Ascending aorta (tissue), 2 donors: ENCODE data around the gene IFNA2. TPM values are rescaled to one million over a fixed set of nuclear protein-coding genes. Genes with fewer than 3 reads are reported as not detected.

Source experiments
- DNase-seq, 2 donors: peaks; one replicate each; pipeline ENCODE4 v3.0.0-alpha.2; 2019; ENCODE audit warnings: low spot score in 2 of 2
- H3K27ac ChIP-seq, 2 donors: fragments of 200-600 bp; sonication (generic); one replicate each; pipeline ENCODE4 v1.5.1; 2016 to 2017; ENCODE audit warnings: mild to moderate bottlenecking in 1 of 2
- H3K27me3 ChIP-seq: fragments of 200-600 bp; sonication (generic); one replicate; pipeline ENCODE4 v1.5.1; 2017
- H3K36me3 ChIP-seq, 2 donors: fragments of 200-600 bp; sonication (generic); one replicate each; pipeline ENCODE4 v1.5.1; 2016
- H3K4me1 ChIP-seq, 2 donors: fragments of 200-600 bp; sonication (generic); one replicate each; pipeline ENCODE4 v1.5.1; 2016 to 2017; ENCODE audit warnings: mild to moderate bottlenecking in 1 of 2
- H3K4me3 ChIP-seq, 2 donors: fragments of 200-600 bp; sonication (generic); one replicate each; pipeline ENCODE4 v1.5.1; 2016 to 2017; ENCODE audit warnings: mild to moderate bottlenecking in 1 of 2
- H3K9me3 ChIP-seq, 2 donors: fragments of 200-600 bp; sonication (generic); one replicate each; pipeline ENCODE4 v1.5.1; 2016
- intact Hi-C: fragments of 100-400 bp; cut with DNase I; formaldehyde crosslinking; loops from one replicate; pipeline ENCODE4 v1.15.1; 2023
- total RNA-seq: library from RNA; depleted of rRNA; stranded (reverse); fragments of >200 nt; gene quantifications from one replicate; pipeline ENCODE4 v1.1.0, GENCODE V29; 2016
- TF ChIP-seq, protein P1 (sequence below), 3 experiments: fragments of 200-600 bp in 2 of 3; fragments of 450-650 bp in 1 of 3; sonication (generic) in 2 of 3; IDR thresholded peaks; one replicate each; pipeline ENCODE4 v1.5.1; 2016 to 2019; ENCODE audit warnings: antibody characterized with exemption in 3 of 3, mild to moderate bottlenecking in 1 of 3, moderate library complexity in 1 of 3

The IFNA2 gene
- total RNA-seq, 1 donor from 2014 or later, result not detected

DNA sequence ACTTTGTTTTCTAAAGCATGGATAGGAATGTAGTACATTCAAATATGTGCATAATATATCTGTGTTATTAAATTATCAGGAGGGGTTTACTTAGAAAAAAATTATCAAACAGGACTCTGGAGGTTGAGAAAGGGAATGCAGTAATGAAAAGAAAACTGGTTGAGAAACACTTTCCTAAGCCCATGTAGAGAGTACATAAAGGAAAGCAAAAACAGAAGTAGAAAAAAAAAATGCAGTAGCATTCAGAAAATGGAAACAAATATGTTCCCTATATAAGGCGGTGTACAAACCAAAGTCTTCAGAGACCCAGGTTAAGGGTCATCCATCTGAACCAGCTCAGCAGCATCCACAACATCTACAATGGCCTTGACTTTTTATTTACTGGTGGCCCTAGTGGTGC lies 23.6 kb upstream of the IFNA2 start, which contains the start of gene IFNA8:
Gene IFNA8, plus strand, starts transcription at position 301 of the 400 bp plus-strand sequence. Its CDS starts 60 bp downstream, at position 361.
- no peak for DNase-seq
- Histone ChIP-seq H3K36me3 (no peaks in the 10 kb centered on the region), H3K9me3 (no peaks in the 10 kb centered on the region), H3K4me1 (peaks cover 0 to 2% of the 10 kb centered on the region in 2 donors), H3K27ac (no peak within 1 kb of the TSS), H3K27me3 (no peaks in the 10 kb centered on the region), H3K4me3 (no peak within 1 kb of the TSS)
- TF ChIP-seq, protein P1, sequence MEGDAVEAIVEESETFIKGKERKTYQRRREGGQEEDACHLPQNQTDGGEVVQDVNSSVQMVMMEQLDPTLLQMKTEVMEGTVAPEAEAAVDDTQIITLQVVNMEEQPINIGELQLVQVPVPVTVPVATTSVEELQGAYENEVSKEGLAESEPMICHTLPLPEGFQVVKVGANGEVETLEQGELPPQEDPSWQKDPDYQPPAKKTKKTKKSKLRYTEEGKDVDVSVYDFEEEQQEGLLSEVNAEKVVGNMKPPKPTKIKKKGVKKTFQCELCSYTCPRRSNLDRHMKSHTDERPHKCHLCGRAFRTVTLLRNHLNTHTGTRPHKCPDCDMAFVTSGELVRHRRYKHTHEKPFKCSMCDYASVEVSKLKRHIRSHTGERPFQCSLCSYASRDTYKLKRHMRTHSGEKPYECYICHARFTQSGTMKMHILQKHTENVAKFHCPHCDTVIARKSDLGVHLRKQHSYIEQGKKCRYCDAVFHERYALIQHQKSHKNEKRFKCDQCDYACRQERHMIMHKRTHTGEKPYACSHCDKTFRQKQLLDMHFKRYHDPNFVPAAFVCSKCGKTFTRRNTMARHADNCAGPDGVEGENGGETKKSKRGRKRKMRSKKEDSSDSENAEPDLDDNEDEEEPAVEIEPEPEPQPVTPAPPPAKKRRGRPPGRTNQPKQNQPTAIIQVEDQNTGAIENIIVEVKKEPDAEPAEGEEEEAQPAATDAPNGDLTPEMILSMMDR (IDR thresholded peaks at IDR 0.05), result no peak
- intact Hi-C loops, result loop anchor here (10.0 kb wide), 1 partner anchor 586 kb away; the partner anchor contains the start of genes CDKN2A and CDKN2B-AS1

DNA sequence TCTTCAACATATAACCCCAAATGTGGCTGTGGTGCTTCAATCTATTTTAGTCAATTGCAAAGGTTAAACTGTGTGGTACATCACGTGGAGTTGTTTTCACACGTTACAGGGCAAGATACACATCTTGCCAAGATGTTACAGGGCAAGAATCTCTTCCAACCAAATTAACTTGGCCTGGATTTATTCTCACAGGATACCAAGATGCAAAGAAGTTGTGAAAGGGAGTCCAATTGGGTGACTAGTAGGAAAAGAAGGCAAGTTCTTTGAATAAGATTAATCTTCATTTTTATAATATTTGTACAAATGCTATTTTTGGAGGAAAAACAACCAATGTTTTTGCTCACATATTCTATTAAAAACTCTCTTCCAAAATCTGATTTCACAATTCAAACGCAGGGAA lies 18.9 kb upstream of the IFNA2 start:
- H3K4me1 ChIP-seq, result peaks cover 0 to 8% of the 10 kb centered on the region in 2 donors
- no peak overlapping the region for H3K27ac ChIP-seq
- TF ChIP-seq, protein P1 (IDR thresholded peaks at IDR 0.05), result no peak
- no peaks in the 10 kb centered on the region for H3K9me3 ChIP-seq
- no peak for DNase-seq
- no peaks in the 10 kb centered on the region for H3K36me3 ChIP-seq
- H3K27me3 ChIP-seq, result no peaks in the 10 kb centered on the region
- H3K4me3 ChIP-seq, result no peak overlapping the region
- intact Hi-C loops, result loop anchor here (10.0 kb wide), 1 partner anchor 591 kb away; the partner anchor contains the start of genes CDKN2A and CDKN2B-AS1

DNA sequence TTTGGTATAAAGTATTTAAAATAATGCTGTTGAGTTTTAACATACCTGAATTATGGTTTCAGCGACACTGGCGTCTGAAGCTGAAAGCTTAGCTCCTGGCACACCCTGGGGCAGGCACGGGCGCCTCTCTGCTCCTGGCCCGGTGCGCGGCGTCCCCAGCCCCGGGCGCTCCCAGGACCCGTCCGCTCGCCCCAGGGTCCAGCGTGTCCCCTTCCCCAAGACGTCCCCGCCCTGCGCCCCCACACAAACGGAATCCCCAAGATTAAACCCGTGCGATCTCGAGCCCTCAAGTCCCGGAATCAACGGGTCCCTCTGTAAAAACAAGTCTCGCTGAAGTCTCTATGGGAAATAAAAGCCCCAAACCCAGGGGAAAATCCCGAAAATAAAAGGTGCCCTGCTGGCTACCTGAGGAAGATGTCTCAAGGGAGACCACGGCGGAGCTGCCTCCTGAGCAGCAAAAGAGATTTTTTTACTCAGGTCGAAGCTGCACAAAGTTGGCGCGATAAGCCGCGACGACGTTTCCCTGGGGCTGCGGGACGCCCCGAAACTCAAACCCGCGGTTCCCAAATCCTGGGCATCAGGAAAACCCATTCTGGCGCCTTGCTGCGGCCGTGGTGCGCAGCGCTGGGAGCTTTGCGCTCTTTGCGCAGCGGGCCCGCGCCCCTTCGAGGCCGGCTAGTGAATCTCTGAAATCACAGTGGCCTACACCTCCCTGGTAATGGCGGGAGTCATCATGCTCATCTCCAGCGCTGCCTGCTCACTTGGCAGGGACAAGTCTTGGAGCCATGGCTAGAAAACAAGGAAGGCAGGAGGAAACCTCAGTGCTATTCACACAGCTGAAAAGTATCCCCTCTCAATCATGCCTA lies 17.4 kb upstream of the IFNA2 start:
- TF ChIP-seq, protein P1 (IDR thresholded peaks at IDR 0.05), result no peak
- Histone ChIP-seq H3K9me3 (no peaks in the 10 kb centered on the region), H3K4me3 (peak overlapping the region; percentile 39), H3K27ac (no peak overlapping the region), H3K36me3 (no peaks in the 10 kb centered on the region), H3K27me3 (no peaks in the 10 kb centered on the region), H3K4me1 (peaks cover 0 to 8% of the 10 kb centered on the region in 2 donors)
- intact Hi-C loops, result loop anchor here (10.0 kb wide), 1 partner anchor 592 kb away; the partner anchor contains the start of genes CDKN2A and CDKN2B-AS1
- no peak for DNase-seq

DNA sequence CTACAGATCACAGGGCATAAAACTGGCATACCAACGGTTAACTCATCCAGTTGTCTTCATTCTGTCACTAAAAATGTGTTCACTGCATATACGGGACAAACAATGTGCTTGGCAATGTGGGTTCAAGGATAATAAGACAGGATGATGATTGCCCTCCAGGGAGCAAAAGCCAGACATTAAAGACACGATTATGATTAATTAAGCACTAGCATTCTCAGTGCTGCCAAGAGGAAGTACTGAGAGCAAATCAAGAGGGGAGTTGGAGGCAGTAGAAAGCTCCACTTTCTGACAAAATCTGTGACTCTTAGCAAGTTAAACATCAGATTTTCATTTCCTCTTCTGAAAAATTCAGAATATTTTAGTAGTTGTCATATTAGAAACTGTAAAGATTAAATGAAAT lies 14.8 kb upstream of the IFNA2 start:
- H3K27ac ChIP-seq, result no peak overlapping the region
- no peaks in the 10 kb centered on the region for H3K27me3 ChIP-seq
- no peak overlapping the region for H3K4me3 ChIP-seq
- H3K36me3 ChIP-seq, result no peaks in the 10 kb centered on the region
- peaks cover 0 to 8% of the 10 kb centered on the region in 2 donors for H3K4me1 ChIP-seq
- intact Hi-C loops, result loop anchor here (5.0 to 10.0 kb wide), 3 partner anchors 68 to 595 kb away; partner anchors contain the start of genes CDKN2A and CDKN2B-AS1
- H3K9me3 ChIP-seq, result no peaks in the 10 kb centered on the region
- TF ChIP-seq, protein P1 (IDR thresholded peaks at IDR 0.05), result no peak
- DNase-seq, result no peak

DNA sequence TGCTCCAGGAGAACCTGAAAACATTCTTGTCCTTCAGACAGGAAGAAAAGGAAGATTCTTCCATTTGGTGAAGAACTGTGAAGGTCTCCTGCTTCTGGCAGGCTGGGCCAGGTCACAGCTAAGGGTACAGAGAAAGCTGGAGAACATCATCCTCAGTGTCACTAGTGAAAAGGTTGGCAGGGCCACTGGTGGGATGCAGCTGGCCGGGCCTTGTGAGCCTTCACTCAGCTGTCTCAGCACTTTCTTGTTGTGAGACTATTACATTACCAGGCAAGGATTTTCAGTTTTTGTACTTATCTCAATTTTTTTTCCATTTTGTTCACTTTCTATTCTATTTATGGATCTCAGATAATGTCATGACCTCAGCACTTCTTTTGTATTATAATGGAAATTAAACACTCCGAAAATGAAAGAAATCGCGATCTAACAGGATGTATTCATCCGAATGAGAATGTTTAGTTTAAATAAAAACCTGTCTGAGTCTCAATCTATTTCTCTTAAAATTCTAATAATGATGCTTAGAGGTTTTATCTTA lies 13.8 kb upstream of the IFNA2 start:
- no peaks in the 10 kb centered on the region for H3K27me3 ChIP-seq
- no peak overlapping the region for H3K4me3 ChIP-seq
- no peaks in the 10 kb centered on the region for H3K36me3 ChIP-seq
- intact Hi-C loops, result loop anchor here (5.0 to 10.0 kb wide), 2 partner anchors 67 to 156 kb away; no protein-coding TSS in a partner anchor
- TF ChIP-seq, protein P1 (IDR thresholded peaks at IDR 0.05), result no peak
- no peak for DNase-seq
- peaks cover 0 to 8% of the 10 kb centered on the region in 2 donors for H3K4me1 ChIP-seq
- H3K9me3 ChIP-seq, result no peaks in the 10 kb centered on the region
- no peak overlapping the region for H3K27ac ChIP-seq
